Esophagus muscularis mucosa (tissue), 4 donors: ENCODE data around the gene AGT. TPM values are rescaled to one million over a fixed set of nuclear protein-coding genes. Genes with fewer than 3 reads are reported as not detected.

Experiments used
- total RNA-seq, 4 donors: library from RNA; depleted of rRNA; stranded (reverse); fragments of >200 nt; gene quantifications; one replicate each; pipeline versions ENCODE4 v1.1.0 to v1.2.1, GENCODE V29; 2016

Gene AGT
- total RNA-seq, 4 donors from 2014 or later = 3.7 to 15.3 (median 12.3) TPM

Other genes with a start within 250 kb of the AGT start
- gene COG2, start 71.6 kb downstream of the AGT start, total RNA-seq = 10 to 100 TPM; 20.9 to 23.9 (median 22.5) TPM
- not detected for gene CAPN9, start 33.3 kb upstream of the AGT start, total RNA-seq
- gene C1orf198, start 154.4 kb upstream of the AGT start, total RNA-seq = 100 to 1,000 TPM in 3 of 4 donors, 10 to 100 TPM in 1; 95.6 to 214 (median 140) TPM